ENCODE measurements around the gene GPAM. TPM values are rescaled to one million over a fixed set of nuclear protein-coding genes. Genes with fewer than 3 reads are reported as not detected.

Gene GPAM
- total and polyA plus RNA-seq, 2 donors from 2014 or later: 4.0 to 9.9 TPM

DNA sequence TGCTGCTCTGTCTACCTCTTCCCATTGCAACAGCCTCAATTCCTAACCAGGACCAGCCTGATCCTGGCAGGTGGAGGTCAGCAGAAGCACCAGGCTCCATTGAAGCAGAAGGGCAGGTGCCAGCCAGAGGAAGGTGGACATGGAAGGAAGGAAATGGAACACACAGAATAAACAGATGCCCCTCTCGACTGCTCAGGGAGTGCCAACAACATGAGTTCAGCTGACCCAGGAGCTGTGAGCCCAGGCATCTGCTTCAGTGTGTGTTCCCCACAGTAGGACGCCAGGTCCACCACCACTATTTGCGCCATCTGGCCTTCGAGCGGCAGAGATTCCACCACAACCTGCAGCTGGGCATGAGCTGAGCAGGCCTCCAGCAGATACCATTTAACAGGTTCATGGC is 56.7 kb downstream of the GPAM start:
- TF ChIP-seq CTCF (IDR thresholded peaks at IDR 0.05; ENCODE audit: borderline replicate concordance, extremely low read depth, insufficient read depth): no peak
- FAIRE-seq: no peak
- Histone ChIP-seq H3K9me3 (ENCODE audit: control insufficient read depth in 2 of 3, insufficient read depth in 1 of 3, low read length in 3 of 3) (no peaks in the 10 kb centered on the region), H3K9ac (ENCODE audit: low read length in 3 of 3) (no peak overlapping the region), H3K4me3 (ENCODE audit: low read length in 3 of 3) (no peak overlapping the region), H3K27me3 (ENCODE audit: control insufficient read depth, insufficient read depth, low read length) (no peaks in the 10 kb centered on the region), H3K36me3 (ENCODE audit: control insufficient read depth in 2 of 3, insufficient read depth in 3 of 3, low read length in 3 of 3) (no peaks in the 10 kb centered on the region), H3K27ac (ENCODE audit: low read depth in 2 of 2, low read length in 2 of 2) (no peak overlapping the region), H3K4me1 (ENCODE audit: control insufficient read depth in 2 of 3, insufficient read depth in 2 of 3, low read depth in 1 of 3, low read length in 3 of 3) (no peaks in the 10 kb centered on the region)
- no peak for DNase-seq
- intact Hi-C loops (cut with DNase I): no loop called here

GRCh38 chr10:112126172-112126571 is 57.4 kb downstream of the GPAM start:
- FAIRE-seq (no peak), DNase-seq (no peak)
- intact Hi-C loops (cut with DNase I): no loop called here
- no peak overlapping the region for H3K9ac ChIP-seq (ENCODE audit: low read length in 3 of 3)
- no peaks in the 10 kb centered on the region for H3K4me1 ChIP-seq (ENCODE audit: control insufficient read depth in 2 of 3, insufficient read depth in 2 of 3, low read depth in 1 of 3, low read length in 3 of 3)
- H3K9me3 ChIP-seq (ENCODE audit: control insufficient read depth in 2 of 3, insufficient read depth in 1 of 3, low read length in 3 of 3): no peaks in the 10 kb centered on the region
- no peak overlapping the region for H3K27ac ChIP-seq (ENCODE audit: low read depth in 2 of 2, low read length in 2 of 2)
- H3K4me3 ChIP-seq (ENCODE audit: low read length in 3 of 3): no peak overlapping the region
- TF ChIP-seq CTCF (IDR thresholded peaks at IDR 0.05; ENCODE audit: borderline replicate concordance, extremely low read depth, insufficient read depth): no peak
- H3K27me3 ChIP-seq (ENCODE audit: control insufficient read depth, insufficient read depth, low read length): no peaks in the 10 kb centered on the region
- no peaks in the 10 kb centered on the region for H3K36me3 ChIP-seq (ENCODE audit: control insufficient read depth in 2 of 3, insufficient read depth in 3 of 3, low read length in 3 of 3)

DNA sequence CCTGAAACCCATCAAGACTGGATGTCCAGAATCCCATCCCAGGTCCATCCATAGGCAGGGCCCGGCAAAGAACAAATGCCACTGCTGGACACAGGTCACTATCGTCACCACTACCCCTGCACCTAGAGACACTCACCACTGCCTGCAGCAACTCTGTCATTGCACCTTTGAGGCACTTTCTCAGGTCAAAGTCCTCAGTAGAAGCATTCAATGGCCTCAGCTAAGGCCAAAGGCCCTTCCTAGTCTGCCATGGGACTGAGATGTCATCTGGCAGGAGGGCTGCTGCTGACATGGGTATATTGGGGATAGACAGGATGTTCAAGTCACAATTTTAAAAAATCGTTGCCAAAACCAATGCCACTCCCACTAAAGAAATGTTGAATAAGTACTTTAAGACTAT is 58.7 kb downstream of the GPAM start:
- Histone ChIP-seq H3K9me3 (ENCODE audit: control insufficient read depth in 2 of 3, insufficient read depth in 1 of 3, low read length in 3 of 3) (no peaks in the 10 kb centered on the region), H3K4me1 (ENCODE audit: control insufficient read depth in 2 of 3, insufficient read depth in 2 of 3, low read depth in 1 of 3, low read length in 3 of 3) (no peaks in the 10 kb centered on the region), H3K9ac (ENCODE audit: low read length in 3 of 3) (no peak overlapping the region), H3K27me3 (ENCODE audit: control insufficient read depth, insufficient read depth, low read length) (no peaks in the 10 kb centered on the region), H3K27ac (ENCODE audit: low read depth in 2 of 2, low read length in 2 of 2) (no peak overlapping the region), H3K36me3 (ENCODE audit: control insufficient read depth in 2 of 3, insufficient read depth in 3 of 3, low read length in 3 of 3) (no peaks in the 10 kb centered on the region), H3K4me3 (ENCODE audit: low read length in 3 of 3) (no peak overlapping the region)
- DNase-seq: no peak
- intact Hi-C loops (cut with DNase I): no loop called here
- FAIRE-seq: no peak
- TF ChIP-seq CTCF (IDR thresholded peaks at IDR 0.05; ENCODE audit: borderline replicate concordance, extremely low read depth, insufficient read depth): no peak

DNA sequence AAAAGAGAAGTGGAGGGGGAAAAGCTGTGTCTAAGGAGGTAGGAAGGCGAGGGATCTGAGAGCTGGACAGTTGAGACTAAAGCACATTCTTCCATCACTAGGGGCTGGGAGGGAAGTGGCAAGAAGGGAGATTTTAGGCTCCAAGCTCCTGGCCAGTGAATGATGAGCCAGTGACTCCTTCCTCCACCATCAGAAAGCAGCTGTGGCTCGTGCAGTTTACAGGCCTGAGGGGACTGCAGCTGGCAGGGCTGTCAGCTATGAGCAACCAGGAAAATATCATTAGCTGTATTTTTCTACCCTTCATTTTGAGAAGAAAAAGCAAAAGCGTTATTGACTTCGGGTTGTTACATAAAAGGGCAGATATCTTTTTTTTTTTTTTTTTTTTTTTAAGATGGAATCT is 60.7 kb downstream of the GPAM start:
- no peak overlapping the region for H3K9ac ChIP-seq (ENCODE audit: low read length in 3 of 3)
- H3K36me3 ChIP-seq (ENCODE audit: control insufficient read depth in 2 of 3, insufficient read depth in 3 of 3, low read length in 3 of 3): no peaks in the 10 kb centered on the region
- H3K9me3 ChIP-seq (ENCODE audit: control insufficient read depth in 2 of 3, insufficient read depth in 1 of 3, low read length in 3 of 3): no peaks in the 10 kb centered on the region
- H3K27ac ChIP-seq (ENCODE audit: low read depth in 2 of 2, low read length in 2 of 2): no peak overlapping the region
- FAIRE-seq (no peak), DNase-seq (no peak)
- H3K27me3 ChIP-seq (ENCODE audit: control insufficient read depth, insufficient read depth, low read length): no peaks in the 10 kb centered on the region
- no peak overlapping the region for H3K4me3 ChIP-seq (ENCODE audit: low read length in 3 of 3)
- TF ChIP-seq CTCF (IDR thresholded peaks at IDR 0.05; ENCODE audit: borderline replicate concordance, extremely low read depth, insufficient read depth): no peak
- no peaks in the 10 kb centered on the region for H3K4me1 ChIP-seq (ENCODE audit: control insufficient read depth in 2 of 3, insufficient read depth in 2 of 3, low read depth in 1 of 3, low read length in 3 of 3)
- intact Hi-C loops (cut with DNase I): no loop called here
